Measurements from ENCODE around the gene FLYWCH1. TPM values are rescaled to one million over a fixed set of nuclear protein-coding genes. Genes with fewer than 3 reads are reported as not detected.

Gene FLYWCH1
- total RNA-seq, 1 experiment from 2014 or later = 12.5 TPM

- Histone ChIP-seq H3K79me2 (ENCODE audit: insufficient read depth, low read length) (no peaks in the 10 kb centered on the region), H2AK5ac (ENCODE audit: insufficient read length, low read length) (no peak overlapping the region), H2BK20ac (ENCODE audit: low read depth, low read length, poor library complexity, severe bottlenecking) (no peak overlapping the region), H3K14ac (ENCODE audit: insufficient read depth, low read length) (no peak overlapping the region), H3K18ac (ENCODE audit: insufficient read length, low read depth, low read length) (no peak overlapping the region), H3T11ph (ENCODE audit: low read length) (no peak overlapping the region), H2BK5ac (ENCODE audit: insufficient read length, low read length) (no peak overlapping the region), H3K23me2 (ENCODE audit: insufficient read length, low read depth, low read length, poor library complexity, severe bottlenecking) (no peaks in the 10 kb centered on the region), H3K27me3 (ENCODE audit: insufficient read depth, low read length) (no peaks in the 10 kb centered on the region), H3K79me1 (ENCODE audit: insufficient read depth, low read depth, low read length, poor library complexity, severe bottlenecking) (no peaks in the 10 kb centered on the region), H3K23ac (ENCODE audit: insufficient read length, low read depth, low read length) (no peak overlapping the region), H3K56ac (ENCODE audit: insufficient read length, low read depth, low read length) (no peak overlapping the region), H3K4me1 (ENCODE audit: insufficient read depth, low read length) (no peaks in the 10 kb centered on the region; the same call in 1 of the 2 replicates), H4K8ac (replicated peaks; ENCODE audit: insufficient read length, low read depth, low read length) (no peak overlapping the region), H3K9me3 (ENCODE audit: control insufficient read depth, low read depth, low read length) (no peaks in the 10 kb centered on the region), H4K20me1 (ENCODE audit: control insufficient read depth, insufficient read depth, insufficient read length) (peaks cover 2% of the 10 kb centered on the region), H3K9ac (ENCODE audit: extremely low read depth, insufficient read length, low read length) (no peak overlapping the region), H3K4ac (ENCODE audit: low read depth, low read length) (no peak overlapping the region), H4K5ac (ENCODE audit: insufficient read length, low read depth, low read length) (no peak overlapping the region), H4K91ac (ENCODE audit: insufficient read length, low read depth, low read length) (no peak overlapping the region), H2BK15ac (ENCODE audit: low read depth, low read length) (no peak overlapping the region), H2BK12ac (ENCODE audit: insufficient read length, low read depth, low read length) (no peak overlapping the region), H3K4me2 (ENCODE audit: insufficient read depth, insufficient read length, low read length) (no peak overlapping the region), H2BK120ac (ENCODE audit: low read depth, low read length, poor library complexity, severe bottlenecking) (no peak overlapping the region), H2AFZ (ENCODE audit: low read length) (no peak overlapping the region), H3K27ac (ENCODE audit: insufficient read length, low read depth, low read length) (no peak overlapping the region)
- TF ChIP-seq CTCF (conservative IDR thresholded peaks at IDR 0.05) = no peak
- no CpG with 5 or more reads among the region's 12 CpGs for WGBS (ENCODE audit: extremely low coverage, insufficient read length, low lambda C conversion rate)
- Mint-ChIP-seq H3K4me1 (peaks cover 11 to 54% of the 10 kb centered on the region in 2 experiments), H3K36me3 (ENCODE audit: insufficient read depth in 1 of 3, low read depth in 3 of 3) (no peaks in the 10 kb centered on the region), H3K27me3 (ENCODE audit: low read depth) (peaks cover 4% of the 10 kb centered on the region), H3K27ac (no peak overlapping the region), H3K4me3 (no peak overlapping the region), H3K9me3 (no peaks in the 10 kb centered on the region)
- no peak for DNase-seq
These were observed 80.0 kb downstream of the FLYWCH1 start for GRCh38 chr16:2991566-2992261.

All from H9 (cell line).